Measurements from ENCODE around the gene WDR36.

DNA sequence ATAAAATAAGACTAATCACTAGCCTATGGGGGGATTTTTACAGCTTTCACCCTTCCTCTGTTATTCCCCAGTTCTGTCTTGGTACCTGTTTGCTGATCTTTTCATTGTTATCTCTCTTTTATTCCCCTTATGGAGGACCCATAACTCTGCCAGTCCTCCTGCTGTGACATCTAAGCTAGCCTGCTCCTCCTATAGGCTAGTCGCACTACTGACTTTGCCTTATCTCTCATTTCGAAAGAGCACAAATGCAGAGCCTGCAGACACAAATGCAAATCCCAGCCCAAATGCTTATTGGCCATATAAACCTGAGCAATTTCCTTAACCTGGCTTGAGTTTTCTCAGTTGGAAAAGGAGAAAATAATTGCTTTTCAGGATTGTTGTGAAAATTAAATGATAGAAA lies 72.9 kb downstream of the WDR36 start:
- TF ChIP-seq EZH2 (IDR thresholded peaks at IDR 0.05) (no peak), FOXP2 (optimal IDR thresholded peaks at IDR 0.05; ENCODE audit: control extremely low read depth, extremely low read length, insufficient read depth) (no peak), POLR2AphosphoS5 (IDR thresholded peaks at IDR 0.05; ENCODE audit: borderline replicate concordance, low read depth, low read length) (no peak)
